Dedifferentiated amniotic fluid mesenchymal stem cell (primary cell): ENCODE measurements around the gene GADL1.

ENCODE experiments used
- DNase-seq: peaks from one replicate; pipeline ENCODE4 v3.0.0-alpha.2; 2016; ENCODE audit errors: extremely low spot score

GADL1 gene

DNA sequence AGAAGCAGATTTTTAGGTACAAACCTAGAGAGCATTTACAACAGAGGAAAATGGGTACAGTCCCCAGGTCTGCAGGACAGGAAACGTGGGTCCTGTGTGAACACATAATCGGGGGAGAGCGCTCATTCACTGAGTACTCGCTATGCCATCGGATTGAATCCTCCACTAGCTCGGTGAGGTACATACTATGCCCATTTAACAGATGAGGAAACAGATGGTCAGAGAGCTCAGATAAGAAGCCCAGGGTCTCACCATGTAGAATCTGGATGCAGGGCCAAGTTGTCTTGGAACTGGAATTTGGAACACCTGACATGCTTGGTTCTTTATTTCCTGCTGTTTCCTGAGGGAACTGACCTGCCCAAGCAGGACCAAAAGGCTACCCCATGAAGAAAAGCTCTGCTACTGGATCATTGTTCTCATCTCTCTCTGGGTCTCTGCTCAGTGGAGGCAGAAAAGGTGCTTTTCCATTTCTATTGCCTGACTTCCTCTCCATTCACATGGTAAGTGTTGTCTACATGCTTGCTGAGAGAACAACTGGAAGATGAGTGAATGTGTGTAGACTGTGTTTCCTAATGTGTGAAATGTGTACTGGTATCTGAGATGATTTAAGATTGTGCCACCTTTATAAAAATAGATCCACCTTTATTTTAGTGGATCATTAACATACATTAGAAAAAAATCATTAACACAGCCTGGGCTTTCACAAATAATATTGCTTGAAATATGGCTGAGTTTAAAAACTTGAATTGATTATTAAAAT, 199.0 kb downstream of the GADL1 start:
- DNase-seq: no peak

DNA sequence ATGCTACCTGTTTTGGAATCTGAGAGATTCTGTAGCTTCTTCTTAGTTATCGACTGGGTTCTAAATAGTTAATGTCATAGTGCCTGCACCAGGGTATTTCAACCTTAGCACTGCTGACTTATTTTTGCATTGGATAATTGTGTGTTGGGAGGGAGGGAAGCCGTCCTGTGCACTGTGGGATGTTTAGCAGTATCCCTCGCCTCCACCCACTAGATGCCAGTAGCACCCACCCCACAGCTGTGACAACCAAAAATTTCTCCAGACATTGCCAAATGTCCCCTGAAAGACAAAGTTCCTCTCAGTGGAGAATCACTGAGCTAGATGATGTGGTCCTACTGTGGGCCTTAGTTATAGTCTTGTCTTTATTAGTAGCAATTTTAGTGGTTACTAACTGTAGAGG, 199.8 kb downstream of the GADL1 start:
- no peak for DNase-seq

DNA sequence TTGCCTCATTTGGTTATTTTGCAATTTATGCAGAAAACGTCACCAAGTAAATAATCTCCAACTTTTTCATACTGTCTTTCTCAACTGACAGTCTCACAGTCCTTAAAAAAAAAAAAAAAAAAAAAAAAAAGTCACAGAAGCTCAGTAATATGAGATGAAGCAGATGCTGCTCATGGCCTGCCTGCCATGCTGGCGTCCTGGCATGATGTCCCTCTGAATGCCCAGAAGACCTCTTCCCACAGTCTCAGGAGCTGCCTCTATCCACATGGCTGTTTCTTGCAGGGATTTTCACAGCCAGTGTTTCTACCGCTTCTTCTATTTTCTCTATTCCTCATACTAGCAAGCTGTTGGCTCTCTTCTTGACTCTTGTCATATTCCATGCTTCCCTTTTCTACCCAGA, 200.3 kb downstream of the GADL1 start:
- no peak for DNase-seq

DNA sequence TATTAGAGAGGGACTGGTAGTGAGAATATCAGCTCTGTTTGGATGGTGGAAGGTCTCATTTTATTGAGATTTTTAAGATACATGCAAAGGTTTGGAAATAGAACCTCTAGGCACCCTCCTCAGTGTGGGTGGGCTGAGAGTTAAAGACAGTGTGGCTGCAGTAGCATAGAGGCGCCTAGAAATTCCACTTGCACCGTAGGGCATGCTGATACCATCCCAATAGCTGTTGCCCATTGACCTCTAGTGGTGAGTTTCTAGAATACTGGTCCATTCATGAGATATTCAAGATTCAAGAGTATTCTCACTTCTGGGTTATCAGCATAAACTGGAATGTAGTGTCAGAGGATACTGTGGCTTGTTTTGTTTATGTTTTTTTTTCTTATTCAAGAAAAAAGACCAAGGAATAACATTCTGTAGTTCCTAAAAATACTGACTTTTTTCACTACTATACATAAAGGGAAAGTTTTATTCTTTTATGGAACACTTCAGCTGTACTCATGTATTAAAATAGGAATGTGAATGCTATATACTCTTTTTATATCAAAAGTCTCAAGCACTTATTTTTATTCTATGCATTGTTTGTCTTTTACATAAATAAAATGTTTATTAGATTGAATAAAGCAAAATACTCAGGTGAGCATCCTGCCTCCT, 200.9 kb downstream of the GADL1 start:
- peak; percentile 75 for DNase-seq

DNA sequence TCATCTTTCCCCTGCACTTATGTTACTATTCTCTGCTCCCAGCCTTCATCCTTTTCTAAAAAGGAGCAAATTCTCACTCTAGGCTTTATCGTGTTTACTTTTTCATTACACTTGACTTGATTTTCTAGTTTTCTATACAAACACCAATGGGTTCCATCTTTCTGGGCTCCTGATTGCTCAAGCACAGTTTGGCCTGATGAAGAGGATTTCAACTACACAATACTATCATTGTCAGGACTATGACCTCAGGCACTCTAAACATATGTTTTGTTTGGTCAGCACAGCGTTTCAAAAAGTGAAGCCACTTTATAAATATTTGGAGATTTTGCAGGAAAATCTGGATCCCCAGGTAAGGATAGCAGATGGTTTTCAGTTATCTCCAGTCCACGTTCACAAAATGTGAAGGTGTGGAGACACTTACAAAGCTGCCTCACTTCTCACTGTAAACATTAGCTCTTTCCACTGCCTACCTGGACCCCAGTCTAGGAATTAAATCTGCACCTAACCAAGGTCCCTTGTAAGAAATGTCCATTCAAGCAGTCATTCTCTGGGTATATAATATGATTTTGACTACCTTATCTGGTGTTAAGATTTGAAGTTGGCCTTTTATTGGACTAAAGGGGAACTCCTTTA, 201.8 kb downstream of the GADL1 start:
- DNase-seq: no peak

DNA sequence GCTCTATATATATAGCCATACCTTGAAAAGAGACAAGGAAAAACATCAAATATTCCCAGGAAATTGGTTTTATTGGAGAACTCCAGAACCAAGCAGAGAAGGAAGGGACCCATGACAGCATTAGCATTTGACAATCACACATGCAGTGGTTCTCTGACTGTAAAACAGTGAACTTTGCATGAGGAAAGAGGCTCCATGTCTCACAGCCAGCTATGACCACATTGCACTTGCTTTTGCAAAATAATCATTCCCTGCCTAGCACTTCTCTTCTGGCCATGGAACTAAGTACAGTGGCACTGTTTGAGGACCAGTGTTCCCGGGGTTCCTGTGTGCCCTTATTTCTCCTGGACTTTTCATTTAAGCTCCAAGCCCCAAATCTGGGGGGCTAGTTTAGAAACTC, 202.5 kb downstream of the GADL1 start:
- no peak for DNase-seq

DNA sequence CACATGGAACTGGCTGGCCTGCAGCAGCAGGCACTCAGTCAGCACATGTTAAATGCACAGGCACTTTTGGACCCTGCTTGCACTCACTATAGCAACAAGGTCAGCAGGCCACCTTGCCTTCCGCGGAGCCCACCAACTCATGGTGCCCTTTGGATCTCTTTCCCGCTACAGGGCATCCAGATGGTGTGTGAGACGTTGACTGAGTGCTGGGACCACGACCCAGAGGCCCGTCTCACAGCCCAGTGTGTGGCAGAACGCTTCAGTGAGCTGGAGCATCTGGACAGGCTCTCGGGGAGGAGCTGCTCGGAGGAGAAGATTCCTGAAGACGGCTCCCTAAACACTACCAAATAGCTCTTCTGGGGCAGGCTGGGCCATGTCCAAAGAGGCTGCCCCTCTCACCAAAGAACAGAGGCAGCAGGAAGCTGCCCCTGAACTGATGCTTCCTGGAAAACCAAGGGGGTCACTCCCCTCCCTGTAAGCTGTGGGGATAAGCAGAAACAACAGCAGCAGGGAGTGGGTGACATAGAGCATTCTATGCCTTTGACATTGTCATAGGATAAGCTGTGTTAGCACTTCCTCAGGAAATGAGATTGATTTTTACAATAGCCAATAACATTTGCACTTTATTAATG, 203.1 kb downstream of the GADL1 start:
- no peak for DNase-seq

DNA sequence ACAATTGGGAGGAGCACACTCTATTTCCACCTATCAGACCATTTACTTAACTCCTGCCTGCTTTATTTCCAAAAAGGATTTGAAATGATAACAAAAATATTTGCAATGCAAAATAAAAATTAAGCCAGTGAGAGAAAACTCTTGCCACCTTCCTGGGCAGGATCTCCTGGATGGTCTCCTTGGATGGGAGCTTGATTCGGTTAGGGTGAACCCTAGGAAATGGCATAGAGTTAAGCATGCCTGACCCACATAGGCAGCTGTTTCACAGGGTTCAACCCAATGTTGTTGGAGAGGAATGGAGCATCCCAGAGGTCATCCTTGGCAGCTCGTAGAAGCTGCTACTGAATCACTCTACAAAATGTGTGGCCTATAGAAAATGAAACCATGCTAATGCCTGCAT, 204.3 kb downstream of the GADL1 start:
- DNase-seq: no peak

DNA sequence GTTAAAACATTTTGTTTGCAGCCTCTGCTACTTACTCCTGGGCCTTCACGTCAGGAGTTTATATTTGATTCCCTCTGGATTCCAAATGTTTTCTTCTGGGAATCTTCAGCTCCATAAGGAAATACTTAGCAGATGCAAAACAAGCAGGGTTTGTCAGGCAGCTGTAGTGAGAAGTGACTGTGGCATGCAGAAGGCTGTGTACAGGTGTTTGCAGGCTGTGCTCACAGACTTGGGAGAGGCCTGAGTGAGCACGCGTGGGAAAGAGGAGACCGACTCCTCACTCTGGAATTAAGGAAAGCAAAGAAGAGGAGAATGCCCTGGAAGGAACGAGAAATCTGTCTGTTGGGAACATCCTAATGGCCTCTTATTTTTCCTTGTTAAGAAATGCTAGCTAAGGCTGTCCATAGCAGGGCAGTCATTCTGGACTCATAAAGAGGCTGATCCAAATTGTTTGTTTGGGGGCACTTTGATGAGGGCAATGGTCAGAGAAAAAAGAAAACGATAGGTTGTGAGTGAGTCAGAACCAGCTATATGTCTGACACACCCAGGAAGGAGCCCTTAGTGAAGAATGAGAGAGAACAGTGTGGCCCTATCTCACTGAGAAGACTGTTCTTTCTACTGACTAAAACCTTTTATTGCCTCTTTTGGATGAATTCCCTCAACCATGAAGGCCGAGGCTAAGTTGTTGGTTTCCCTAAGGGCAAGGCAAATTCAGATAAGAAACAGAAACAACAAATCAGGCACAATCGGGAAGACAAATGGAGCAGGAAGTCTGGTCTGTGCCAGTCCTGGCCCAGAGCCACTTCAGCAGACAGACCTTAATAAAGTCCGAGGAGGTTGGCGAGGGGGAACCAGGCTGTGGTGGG, 205.5 kb downstream of the GADL1 start:
- DNase-seq: peak; percentile 35

DNA sequence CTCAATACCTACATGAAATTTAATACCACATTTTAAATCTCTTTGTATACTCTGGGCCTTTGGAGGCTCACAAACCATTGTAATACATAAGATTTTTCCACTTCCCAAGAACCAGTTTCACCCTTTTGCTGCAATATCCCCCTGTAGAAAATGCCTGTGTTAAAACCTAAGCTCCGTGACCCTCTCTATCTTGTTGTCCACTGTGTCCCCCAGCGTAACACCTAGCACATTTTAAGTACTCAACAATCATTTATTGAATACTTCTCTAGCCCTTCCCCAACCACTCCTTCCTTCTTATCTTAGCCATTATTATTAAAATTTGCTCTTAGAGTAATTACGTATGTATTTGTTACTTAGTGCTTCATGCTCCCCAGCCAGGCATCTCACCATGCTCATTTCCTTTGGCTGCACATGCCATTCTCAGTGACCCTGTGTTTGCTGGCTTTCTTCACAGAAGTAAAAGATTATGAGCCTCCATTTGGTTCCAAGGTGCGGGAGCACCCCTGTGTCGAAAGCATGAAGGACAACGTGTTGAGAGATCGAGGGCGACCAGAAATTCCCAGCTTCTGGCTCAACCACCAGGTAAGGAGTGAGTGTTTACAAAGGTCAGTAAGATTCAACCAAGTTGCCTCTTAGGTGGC, 206.4 kb downstream of the GADL1 start:
- no peak for DNase-seq

DNA sequence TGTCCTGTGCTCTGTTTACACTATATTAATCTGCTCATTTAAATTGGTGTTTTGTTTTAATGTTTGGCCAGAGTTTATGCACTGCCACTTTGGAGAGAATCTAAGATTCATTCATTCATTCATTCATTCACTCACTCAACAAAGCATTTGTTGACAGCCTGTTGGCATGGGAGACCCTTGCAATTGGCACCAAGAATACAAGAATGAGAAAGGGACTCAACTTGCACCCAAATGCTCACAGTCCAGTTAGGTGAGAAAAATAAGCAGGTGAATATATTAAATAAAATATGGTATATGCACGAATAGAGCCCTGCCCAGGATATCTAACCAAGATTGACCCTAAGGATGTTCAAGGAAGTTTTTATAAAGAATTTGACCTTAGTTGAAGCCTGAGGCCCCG, 207.7 kb downstream of the GADL1 start:
- DNase-seq: no peak

DNA sequence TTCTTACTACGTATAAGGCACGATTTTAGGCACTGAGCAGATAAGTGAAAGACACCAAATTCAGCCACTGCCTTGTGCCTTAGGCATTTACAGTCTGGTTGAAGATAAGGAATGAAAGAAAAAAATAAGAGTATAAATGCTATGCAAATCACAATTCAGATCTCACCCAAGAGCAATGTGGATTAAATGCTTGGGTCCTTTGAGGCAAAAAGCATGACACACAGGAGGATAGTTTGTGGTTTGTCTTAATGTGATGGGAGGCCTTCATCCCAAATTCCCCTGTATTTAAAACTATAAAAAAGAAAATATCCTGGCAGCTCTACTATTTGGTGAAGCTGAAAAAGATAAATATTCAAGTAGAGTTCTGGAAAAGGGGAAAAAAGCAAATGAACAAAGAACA, 208.3 kb downstream of the GADL1 start:
- DNase-seq: no peak

DNA sequence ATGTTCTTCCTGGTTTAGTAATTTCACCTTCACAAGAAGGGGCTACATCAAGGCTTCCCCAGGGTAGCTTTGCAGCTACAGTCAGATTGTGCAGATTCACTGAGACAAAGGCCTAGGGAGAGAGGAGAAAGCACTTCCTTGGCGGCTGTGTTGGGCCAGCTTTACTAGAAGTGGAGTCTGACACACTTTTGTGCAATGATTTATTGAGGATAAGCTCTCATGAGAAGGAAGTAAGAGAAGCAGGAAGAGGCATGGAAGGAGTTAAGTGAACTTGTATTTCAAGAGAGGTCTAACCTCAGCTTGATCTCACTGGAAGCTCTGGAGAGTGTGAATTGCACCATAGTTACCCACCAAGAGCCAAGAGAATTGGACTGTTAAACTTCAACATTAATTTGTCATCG, 209.2 kb downstream of the GADL1 start:
- no peak for DNase-seq

DNA sequence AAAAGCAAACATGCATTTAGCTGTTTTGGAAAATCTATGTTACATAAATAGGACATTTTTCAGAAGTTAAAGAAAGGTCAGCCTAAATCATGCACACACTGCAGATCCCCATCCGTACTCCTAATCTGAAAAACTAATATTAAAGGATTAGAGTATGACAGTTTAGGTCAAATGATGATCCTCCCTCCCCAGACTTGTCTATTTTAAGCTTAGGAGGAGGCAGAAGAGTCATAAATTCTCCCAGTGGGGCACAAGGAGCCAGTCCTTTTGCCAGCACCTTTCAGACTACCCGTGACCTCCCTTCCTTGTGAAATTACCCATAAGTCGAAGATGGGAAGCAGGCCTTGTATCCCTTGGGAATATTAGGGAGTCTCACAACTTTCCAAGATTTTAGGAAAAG, 210.1 kb downstream of the GADL1 start:
- DNase-seq: no peak

DNA sequence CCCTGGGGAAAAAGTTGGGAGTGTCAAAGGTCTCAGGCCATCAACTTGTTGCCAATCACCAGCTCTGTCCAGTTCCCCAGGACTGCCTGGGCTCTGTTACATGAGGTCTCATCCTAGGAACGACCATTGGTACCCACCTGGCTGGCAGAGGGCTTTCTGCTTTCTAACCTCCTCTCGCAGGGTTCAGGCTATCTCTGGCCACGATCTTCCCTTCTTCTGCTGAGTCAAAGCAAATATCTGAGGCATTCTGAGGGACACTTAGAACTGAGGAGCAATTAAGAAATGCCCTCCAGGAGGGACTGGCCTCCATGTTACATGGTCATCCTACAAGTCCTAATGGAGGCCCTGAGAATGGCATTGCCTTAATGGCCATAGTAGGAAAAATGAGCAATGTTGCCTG, 210.7 kb downstream of the GADL1 start:
- DNase-seq: no peak

DNA sequence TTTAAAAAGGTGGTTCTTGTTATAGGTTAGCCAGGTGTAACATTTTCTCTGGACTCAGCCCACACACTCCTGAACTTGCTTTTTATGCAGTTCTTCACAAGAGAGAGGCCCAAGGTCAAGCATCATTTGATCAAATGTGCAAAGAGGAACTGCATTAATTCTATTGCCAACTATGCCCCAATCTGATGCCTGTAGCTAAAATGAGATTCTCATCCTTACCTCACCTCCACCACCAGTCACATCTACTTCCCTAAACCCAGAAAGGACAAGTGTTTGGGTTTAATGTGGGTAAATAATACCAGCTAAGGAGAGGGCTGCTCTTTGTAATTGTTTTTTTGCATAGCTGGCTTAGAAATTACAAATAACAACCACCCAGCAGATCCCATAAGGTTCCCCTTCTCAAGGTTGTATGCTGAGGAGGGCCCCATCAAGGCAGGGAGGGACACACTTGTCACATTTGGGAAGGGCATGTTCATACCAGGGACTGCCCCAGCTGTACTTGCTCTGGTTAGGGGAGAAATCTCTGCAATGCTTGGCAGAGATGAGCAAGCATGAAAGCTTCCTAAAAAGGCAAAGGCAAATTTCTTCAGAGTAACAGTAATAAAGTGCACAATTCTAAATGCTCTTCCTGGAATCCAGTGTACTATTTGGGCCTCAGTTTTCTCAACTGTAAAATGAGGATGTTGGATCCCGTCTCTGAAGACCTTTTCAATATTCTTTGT, 211.9 kb downstream of the GADL1 start:
- no peak for DNase-seq

DNA sequence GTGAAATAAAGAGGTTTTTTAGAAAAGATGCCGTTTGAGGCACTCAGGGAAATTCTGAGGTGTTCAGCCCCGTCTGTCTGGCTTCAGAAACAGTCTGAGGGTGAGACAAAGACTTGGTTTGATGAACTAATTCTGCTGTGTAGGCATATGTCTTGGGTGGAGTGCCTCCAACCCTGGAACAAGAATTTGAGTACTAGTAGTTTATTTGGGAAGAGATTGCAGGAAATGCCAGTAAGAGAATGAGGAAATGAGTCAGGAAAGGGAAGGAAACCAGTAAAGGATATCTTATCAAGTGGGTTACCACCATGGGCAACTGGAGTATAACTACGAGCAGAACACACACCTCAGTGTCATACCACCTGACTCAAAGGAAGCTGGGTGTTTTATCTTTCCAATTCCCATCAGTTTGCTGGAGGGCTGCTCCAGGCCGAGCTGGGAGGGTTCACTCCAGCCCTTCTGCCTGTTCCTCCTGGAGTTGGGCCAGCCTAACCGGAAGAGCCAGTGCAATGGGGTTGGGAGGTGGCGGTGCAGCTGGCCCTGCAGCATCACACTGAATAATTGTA, 212.7 kb downstream of the GADL1 start:
- DNase-seq: no peak

DNA sequence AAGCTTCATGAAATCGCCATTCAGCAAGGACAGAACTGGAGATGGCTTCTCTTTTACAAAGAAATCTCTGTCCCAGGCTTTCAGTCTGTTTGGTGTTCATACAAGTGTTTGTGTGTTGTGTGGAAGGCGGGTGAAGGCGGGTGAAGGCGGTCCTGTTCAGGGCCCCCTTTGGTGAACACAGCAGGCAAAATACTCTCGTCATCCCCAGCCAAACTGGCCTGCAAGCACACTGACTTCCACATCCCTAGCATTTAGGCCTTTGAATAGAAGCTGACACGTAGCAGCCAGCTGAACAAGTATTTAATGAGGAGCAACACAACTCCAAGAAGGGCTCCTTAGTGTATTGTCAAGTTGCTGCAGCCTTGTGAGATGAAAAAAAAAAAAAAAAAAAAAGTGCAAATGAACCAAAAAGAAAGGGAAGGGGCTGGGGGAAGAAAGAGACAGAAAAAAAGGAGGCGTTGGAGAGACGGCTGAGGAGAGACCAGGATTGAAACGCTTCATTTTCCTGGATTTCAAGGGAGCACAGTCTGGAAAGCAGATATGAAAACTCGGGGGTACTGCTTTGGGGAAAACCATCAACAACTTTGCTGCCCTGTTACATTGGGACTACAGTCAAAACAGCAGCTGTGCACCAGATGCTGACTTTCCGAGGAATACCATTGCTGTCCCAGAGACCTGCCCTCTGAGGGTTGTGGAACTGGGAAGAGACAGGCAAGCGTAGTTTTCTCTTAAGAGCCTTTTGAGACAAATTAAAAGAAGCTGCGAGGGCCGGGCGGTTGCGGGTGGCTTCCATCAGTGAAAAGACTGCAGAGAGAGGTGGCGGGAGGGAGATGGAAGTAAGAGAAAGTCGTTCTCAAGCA, 213.4 kb downstream of the GADL1 start:
- no peak for DNase-seq

DNA sequence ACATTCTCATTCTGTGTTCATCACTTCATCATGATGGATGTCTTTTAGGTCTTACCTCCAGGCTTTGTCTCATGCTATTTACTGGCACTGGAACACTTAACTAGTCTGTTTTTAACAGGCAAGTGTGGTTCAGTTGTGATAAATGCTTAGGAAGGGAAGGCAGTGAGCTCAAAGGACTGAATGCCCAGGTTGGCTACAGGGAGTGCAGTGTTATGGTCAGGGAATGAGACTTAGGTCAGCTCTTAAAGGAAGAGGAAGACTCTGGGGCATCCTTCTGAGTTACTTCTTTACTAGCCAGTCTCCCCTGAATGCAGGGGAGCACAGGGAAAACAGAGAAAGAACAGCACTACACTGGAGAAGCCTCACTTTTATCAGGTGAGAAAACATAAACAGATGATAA, 215.4 kb downstream of the GADL1 start:
- DNase-seq: no peak
